ENCODE results near the gene LDLRAD2. TPM values are rescaled to one million over a fixed set of nuclear protein-coding genes. Genes with fewer than 3 reads are reported as not detected.

Gene LDLRAD2
- total RNA-seq, 1 donor from 2014 or later, result not detected

GRCh38 chr1:21871943-21872342 lies 59.9 kb downstream of the LDLRAD2 start:
- no peaks in the 10 kb centered on the region for H3K27me3 ChIP-seq (ENCODE audit: control insufficient read depth, insufficient read depth, low read length)
- no peak for TF ChIP-seq CTCF (IDR thresholded peaks at IDR 0.05; ENCODE audit: insufficient read depth, low read length, severe bottlenecking)
- no peak overlapping the region for H3K4me3 ChIP-seq (ENCODE audit: low read depth, low read length)
- peak; percentile 57 for DNase-seq (ENCODE audit: low read depth)
- H3K36me3 ChIP-seq (ENCODE audit: control insufficient read depth, insufficient read depth, low read length), result peaks cover 52% of the 10 kb centered on the region
- no peak for FAIRE-seq

GRCh38 chr1:21872445-21873079 lies 60.5 kb downstream of the LDLRAD2 start:
- DNase-seq (ENCODE audit: low read depth) (no peak), FAIRE-seq (no peak)
- no peak for TF ChIP-seq CTCF (IDR thresholded peaks at IDR 0.05; ENCODE audit: insufficient read depth, low read length, severe bottlenecking)
- H3K4me3 ChIP-seq (ENCODE audit: low read depth, low read length), result no peak overlapping the region
- peaks cover 51% of the 10 kb centered on the region for H3K36me3 ChIP-seq (ENCODE audit: control insufficient read depth, insufficient read depth, low read length)
- H3K27me3 ChIP-seq (ENCODE audit: control insufficient read depth, insufficient read depth, low read length), result no peaks in the 10 kb centered on the region

GRCh38 chr1:21873174-21873573 lies 61.1 kb downstream of the LDLRAD2 start:
- Histone ChIP-seq H3K27me3 (ENCODE audit: control insufficient read depth, insufficient read depth, low read length) (no peaks in the 10 kb centered on the region), H3K4me3 (ENCODE audit: low read depth, low read length) (no peak overlapping the region), H3K36me3 (ENCODE audit: control insufficient read depth, insufficient read depth, low read length) (peaks cover 57% of the 10 kb centered on the region)
- FAIRE-seq (no peak), DNase-seq (ENCODE audit: low read depth) (no peak)
- TF ChIP-seq CTCF (IDR thresholded peaks at IDR 0.05; ENCODE audit: insufficient read depth, low read length, severe bottlenecking), result no peak

- Histone ChIP-seq H3K27me3 (ENCODE audit: control insufficient read depth, insufficient read depth, low read length) (no peaks in the 10 kb centered on the region), H3K36me3 (ENCODE audit: control insufficient read depth, insufficient read depth, low read length) (peaks cover 59% of the 10 kb centered on the region), H3K4me3 (ENCODE audit: low read depth, low read length) (no peak overlapping the region)
- no peak for TF ChIP-seq CTCF (IDR thresholded peaks at IDR 0.05; ENCODE audit: insufficient read depth, low read length, severe bottlenecking)
- DNase-seq (ENCODE audit: low read depth) (no peak), FAIRE-seq (no peak)
Observed at GRCh38 chr1:21873761-21874160, 61.7 kb downstream of the LDLRAD2 start.

- no peak for TF ChIP-seq CTCF (IDR thresholded peaks at IDR 0.05; ENCODE audit: insufficient read depth, low read length, severe bottlenecking)
- H3K27me3 ChIP-seq (ENCODE audit: control insufficient read depth, insufficient read depth, low read length), result no peaks in the 10 kb centered on the region
- DNase-seq (ENCODE audit: low read depth) (no peak), FAIRE-seq (no peak)
- H3K4me3 ChIP-seq (ENCODE audit: low read depth, low read length), result no peak overlapping the region
- peaks cover 64% of the 10 kb centered on the region for H3K36me3 ChIP-seq (ENCODE audit: control insufficient read depth, insufficient read depth, low read length)
Observed at GRCh38 chr1:21874328-21874727, 62.3 kb downstream of the LDLRAD2 start.

Other genes starting within 250 kb of the LDLRAD2 start
- gene RAP1GAP, start 142.9 kb upstream of the LDLRAD2 start, total RNA-seq, result 1.1 and 2.6 TPM in 2 replicates
- gene USP48, start 29.1 kb upstream of the LDLRAD2 start, total RNA-seq, result 23.4 and 29.6 TPM in 2 replicates
- 28.7 and 36.1 TPM in 2 replicates for gene HSPG2, start 125.0 kb downstream of the LDLRAD2 start, total RNA-seq
- gene CELA3B, start 164.8 kb downstream of the LDLRAD2 start, total RNA-seq, result not detected in 2 replicates
- gene CELA3A, start 189.4 kb downstream of the LDLRAD2 start, total RNA-seq, result not detected in 2 replicates
- gene CDC42, start 240.4 kb downstream of the LDLRAD2 start, total RNA-seq, result 408 and 613 TPM in 2 replicates